ENCODE measurements around the gene DYRK1A.

DYRK1A gene

GRCh38 chr21:37385179-37385765 is 18.7 kb downstream of the DYRK1A start:
- no peak for DNase-seq

- no peak for DNase-seq
These were observed 19.6 kb downstream of the DYRK1A start for GRCh38 chr21:37386151-37386550.

GRCh38 chr21:37389456-37389855 is 22.9 kb downstream of the DYRK1A start:
- DNase-seq, result no peak

- DNase-seq, result no peak
These were observed 25.1 kb downstream of the DYRK1A start for GRCh38 chr21:37391666-37392065.

GRCh38 chr21:37392441-37392840 is 25.9 kb downstream of the DYRK1A start:
- DNase-seq, result no peak

DNA sequence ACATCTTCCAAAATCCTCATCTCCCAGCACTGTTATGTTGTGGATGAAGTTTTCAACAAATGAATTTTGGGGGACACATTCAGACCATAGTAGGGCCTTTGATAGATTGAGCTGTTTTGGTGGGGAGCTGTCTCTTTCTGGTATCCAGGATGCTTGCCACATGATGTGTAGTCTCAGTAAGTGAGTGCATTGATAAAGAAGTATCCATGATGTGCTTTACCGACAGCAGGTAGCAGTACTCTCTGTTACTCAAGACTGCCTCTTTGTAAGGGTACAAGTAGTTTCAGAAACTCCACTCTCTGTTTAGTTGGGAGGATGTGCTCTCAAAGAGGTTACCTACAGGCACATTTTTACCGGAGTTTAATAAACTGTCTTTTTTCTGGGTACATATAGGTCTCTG is 26.5 kb downstream of the DYRK1A start:
- no peak for DNase-seq

GRCh38 chr21:37393786-37394185 is 27.2 kb downstream of the DYRK1A start:
- DNase-seq, result no peak

- no peak for DNase-seq
These were observed 29.4 kb downstream of the DYRK1A start for GRCh38 chr21:37395961-37396360.

DNA sequence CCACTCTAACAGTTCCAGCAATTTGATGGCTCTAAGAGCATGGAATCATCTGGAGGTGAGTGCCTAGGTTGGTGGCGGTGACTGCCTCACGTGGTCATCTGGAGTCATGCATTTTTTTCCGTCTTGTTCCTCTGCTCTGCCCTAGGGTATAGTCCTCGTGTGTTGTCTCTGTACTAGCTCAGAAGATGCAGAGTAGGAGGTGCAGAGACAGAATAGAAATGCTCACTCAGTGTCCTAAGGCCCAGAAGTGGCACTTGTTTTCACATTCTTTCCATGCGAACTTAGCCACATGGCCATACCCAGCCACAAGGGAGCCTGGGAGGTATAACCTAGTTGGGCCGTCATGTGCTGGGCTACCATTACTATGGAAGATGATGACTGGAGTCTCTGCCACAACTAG is 30.3 kb downstream of the DYRK1A start:
- no peak for DNase-seq

DNA sequence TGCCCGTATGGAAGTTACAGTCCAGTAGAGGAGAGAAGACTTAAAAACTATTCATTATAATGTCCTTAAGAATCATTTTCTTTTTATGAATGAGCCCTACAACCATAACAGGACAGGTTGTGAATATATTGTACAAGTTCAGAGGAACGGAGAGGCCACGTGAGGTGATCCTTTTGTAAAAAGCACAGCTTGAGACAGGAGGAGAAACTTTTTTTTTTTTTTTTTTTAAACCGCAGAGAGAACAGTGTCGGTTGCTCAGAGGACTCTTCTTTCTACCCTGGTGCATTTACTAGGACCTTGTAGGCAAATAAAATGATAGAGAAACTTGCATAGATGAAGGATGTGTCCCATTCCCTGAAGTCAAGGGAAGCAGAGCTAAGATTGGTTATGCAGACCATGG is 32.1 kb downstream of the DYRK1A start:
- no peak for DNase-seq

DNA sequence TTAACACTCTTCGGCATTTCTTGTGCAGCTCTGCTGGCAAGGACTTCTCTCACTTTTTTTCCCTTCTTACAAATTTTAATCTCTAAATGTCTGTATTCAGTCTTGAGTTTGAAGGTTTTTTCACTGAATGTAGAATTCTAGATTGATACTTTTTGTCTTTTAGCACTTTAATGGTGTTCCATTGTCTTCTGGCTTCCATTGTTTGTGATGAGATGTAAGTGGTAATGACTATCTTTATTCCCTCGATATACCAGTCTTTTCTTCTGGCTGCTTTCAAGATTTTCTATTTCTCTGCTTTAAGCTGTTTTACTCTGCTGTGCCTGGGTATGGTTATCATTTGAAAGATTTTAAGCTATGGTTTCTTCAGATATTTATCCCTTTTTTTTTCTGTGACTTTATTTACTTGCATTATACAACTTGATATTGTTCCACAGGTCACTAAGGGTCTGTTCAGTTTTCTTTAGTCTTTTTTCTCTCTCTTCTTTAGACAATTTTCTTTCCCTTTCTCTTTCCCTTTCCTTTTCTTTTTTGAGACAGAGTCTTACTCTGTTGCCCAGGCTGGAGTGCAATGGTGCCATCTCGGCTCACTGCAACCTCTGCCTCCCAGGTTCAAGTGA is 35.8 kb downstream of the DYRK1A start:
- DNase-seq, result no peak

DNA sequence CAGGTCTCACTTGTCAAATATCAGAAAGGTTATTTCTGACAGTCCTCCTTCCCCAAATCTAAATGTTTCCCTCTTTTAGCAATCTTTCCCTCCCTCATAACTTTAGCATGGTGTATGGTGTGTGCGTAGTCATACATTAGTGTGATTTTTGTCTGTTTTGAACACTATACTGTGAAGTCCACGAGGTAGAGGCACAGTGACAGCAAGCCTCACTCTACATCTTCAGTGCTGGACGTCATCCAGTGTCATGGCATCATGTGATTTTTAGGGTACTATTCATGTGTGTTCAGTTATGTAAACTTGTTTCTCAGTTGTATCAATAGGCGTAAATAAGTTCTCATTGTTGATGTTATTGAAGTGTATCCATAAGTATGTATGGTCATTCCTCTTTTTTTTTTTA is 39.1 kb downstream of the DYRK1A start:
- DNase-seq, result no peak

- DNase-seq, result peak; percentile 75
These were observed 41.3 kb downstream of the DYRK1A start for GRCh38 chr21:37407719-37408420.

GRCh38 chr21:37408464-37409193 is 42.1 kb downstream of the DYRK1A start:
- DNase-seq, result no peak

DNA sequence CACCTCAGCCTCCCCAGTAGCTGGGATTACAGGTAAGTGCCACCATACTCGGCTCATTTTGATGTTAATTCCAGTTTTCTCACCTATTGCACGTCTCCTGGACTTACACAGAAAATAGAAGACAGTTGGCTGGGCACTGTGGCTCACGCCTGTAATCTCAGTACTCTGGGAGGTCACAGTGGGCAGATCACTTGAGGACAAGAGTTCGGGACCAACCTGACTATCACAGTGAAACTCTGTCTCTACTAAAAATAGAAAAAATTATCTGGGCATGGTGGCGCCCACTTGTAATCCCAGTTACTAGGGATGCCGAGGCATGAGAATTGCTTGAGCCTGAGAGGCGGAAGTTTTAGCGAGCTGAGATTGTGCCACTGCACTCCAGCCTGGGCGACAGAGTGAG is 44.1 kb downstream of the DYRK1A start:
- no peak for DNase-seq

DNA sequence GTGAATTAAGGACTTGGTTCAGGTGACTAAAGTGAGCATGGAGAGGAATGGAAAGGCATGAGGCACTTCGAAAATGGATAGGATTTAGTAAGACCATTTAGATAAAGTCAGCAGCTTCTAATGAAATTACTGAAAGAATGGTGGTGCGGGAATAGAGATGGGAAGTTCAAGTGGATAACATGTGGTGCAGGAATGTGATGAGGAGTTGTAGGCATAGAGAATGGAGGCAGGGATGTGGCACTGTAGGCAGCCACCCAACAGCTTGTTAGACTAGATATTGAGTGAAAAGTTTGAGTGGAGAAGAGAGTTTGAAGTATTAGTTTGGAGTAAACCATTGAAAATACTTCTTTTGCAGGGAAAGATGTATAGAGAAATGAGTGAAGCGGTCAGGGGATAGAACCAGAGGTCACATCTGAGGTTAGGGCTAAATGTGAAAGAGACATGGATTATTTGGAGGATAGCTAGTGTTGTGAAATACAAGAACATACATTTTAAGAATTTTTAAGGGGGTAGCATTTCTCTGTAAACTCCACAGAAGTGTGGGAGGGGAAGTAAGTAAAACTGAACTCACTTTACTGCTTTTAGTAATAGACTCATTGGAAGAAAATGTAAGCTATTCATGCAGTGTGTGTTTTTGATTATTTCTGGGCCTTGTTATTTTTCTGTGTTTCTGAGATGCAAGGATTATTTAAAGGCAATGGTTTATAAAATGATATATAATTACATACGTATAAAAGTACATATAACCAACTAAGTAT is 46.2 kb downstream of the DYRK1A start:
- peak; percentile 87 for DNase-seq

DNA sequence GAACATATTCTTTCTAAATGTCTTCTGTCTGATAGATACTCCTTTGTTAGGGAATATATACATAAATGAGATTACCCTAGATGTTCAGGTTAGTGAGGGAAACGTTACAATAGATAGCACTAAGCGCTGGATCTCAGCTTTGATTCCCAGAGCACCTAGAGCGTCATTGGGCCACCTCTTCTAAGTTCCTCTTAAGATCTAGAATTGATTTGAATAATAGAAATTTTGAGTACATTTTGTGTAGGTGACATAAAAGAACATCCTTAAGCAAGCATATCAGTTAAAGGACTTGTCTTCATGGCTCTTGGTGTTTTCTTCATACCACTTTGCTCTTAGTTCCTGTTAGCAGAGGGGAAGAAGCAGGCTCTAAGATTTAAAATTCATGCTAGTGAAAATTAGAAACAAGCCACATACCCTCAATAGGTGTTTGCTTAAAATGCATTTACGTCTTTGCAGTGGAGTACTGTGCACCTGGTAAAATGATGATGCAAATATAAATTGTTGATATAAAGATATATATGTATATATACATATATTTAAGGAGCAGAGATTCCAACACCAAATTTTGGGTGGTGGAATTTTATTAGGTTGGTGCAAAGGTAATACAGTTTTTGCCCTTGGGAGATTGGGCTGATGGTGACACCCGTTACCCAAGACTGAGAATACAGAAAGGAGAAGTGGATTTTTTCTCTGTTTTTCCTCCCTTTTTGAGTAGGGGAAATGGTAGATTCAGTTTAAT is 47.1 kb downstream of the DYRK1A start:
- no peak for DNase-seq

- DNase-seq, result no peak
These were observed 48.0 kb downstream of the DYRK1A start for GRCh38 chr21:37414292-37415253.

DNA sequence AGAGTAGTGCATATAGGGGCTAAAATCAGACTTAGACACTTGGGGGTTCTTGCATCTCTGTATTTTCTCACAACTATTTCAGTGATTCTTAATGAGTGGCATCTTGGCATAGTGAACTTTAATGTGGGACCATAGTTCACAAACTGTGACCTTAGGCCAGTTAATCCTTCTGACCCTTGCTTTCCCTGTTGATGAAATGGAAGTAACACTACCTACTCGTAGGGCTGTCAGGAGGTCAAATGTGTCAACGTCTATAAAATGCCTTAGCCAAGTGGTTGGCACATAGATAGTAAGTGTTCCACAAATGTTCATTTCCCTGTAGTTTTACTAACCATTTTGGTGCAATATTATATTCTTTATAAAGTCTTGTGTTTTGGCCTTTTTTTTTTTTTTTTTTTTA is 49.4 kb downstream of the DYRK1A start:
- no peak for DNase-seq

DNA sequence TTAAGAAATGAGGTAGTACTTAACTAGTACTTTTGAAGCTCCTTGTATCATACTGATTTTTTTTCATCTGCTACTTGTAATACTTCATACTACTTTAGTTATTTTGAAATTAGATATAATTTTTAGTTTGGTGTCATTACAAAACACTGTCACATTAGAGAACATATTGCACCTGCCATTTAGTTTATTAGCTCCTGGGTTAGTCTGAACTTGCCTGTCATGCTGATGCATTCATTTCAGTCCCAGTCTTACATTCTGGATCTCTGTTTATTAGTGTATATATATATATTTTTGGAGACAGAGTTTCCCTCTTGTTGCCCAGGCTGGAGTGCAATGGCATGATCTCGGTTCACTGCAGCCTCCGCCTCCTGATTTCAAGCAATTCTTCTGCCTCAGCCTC is 50.3 kb downstream of the DYRK1A start:
- no peak for DNase-seq

Data from fibroblast of skin of scalp (primary cell).